Activated CD4-positive, alpha-beta T cell treated with anti-CD3 and anti-CD28 coated beads, Interleukin-10, Interleukin-2, amounts not matched to agents 100 ng/mL and 50 ng/mL, durations not matched to agents 16 hours and 8 hours (primary cell): ENCODE measurements around the gene CNN2.

Source experiments
- DNase-seq: peaks from one replicate; pipeline ENCODE4 v3.0.0-alpha.2; 2020

CNN2 gene

DNA sequence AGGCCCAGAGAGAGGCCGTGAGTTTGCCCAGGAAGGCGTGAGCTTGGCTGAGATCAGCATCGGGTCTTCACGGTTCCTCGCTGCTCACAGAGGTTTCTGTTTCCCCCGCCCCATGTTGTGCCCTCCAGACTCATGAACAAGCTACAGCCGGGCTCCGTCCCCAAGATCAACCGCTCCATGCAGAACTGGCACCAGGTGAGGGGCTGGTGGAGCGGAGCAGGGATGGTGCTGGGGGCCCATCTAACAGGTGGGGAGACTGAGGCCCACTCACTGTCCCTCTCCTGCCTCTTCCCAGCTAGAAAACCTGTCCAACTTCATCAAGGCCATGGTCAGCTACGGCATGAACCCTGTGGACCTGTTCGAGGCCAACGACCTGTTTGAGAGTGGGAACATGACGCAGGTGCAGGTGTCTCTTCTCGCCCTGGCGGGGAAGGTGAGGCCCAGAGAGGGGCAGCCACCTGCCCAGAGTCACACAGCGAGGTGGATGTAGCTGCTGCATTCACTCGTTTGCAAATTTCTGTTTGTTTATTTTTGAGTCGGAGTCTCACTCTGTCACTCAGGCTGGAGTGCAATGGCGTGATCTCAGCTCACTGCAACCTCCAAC lies 6.0 kb downstream of the CNN2 start:
- no peak for DNase-seq

GRCh38 chr19:1035998-1036621 lies 9.7 kb downstream of the CNN2 start:
- no peak for DNase-seq

GRCh38 chr19:1037621-1038064 lies 11.2 kb downstream of the CNN2 start:
- DNase-seq, result no peak

DNA sequence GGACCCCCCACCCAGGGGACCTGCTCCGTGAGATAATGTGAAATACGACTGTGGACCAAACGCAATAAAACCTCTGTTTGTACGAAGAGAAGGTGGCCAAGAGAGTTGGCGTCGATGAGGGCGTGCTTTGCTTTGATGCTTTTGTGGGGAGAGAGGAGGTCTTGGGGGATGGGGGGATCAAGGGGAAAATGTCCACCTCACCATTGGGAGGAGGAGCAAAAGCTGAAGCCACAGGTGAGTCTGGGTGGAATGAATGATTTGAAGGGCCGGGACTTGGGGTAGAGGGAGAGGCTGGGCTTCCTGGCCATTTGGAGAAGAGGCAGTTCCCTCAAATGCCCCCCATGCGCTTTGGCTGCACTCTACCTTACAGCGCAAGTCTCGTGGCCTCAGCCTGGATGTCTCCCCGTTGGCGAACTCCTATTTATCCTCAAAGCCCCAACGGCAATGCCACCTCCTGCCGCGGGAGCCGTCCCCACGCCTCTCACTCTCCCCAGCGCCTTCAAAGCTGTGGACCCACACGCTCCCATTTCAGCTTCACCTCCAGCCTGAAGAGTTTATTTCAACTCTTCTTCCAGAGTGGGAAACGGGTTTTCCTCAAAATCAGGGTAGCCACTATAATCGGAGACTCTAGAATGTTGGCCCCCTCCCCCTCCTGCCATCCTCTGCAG lies 12.7 kb downstream of the CNN2 start:
- no peak for DNase-seq

- DNase-seq, result peak; percentile 99
These were observed 13.5 kb downstream of the CNN2 start, which contains the start of gene ABCA7 for GRCh38 chr19:1039646-1040475. Gene ABCA7 (plus strand): TSS chr19:1040107. CDS start chr19:1041362, 1,255 bp downstream.

- peak; percentile 94 for DNase-seq
These were observed 14.3 kb downstream of the CNN2 start for GRCh38 chr19:1040476-1041271.

DNA sequence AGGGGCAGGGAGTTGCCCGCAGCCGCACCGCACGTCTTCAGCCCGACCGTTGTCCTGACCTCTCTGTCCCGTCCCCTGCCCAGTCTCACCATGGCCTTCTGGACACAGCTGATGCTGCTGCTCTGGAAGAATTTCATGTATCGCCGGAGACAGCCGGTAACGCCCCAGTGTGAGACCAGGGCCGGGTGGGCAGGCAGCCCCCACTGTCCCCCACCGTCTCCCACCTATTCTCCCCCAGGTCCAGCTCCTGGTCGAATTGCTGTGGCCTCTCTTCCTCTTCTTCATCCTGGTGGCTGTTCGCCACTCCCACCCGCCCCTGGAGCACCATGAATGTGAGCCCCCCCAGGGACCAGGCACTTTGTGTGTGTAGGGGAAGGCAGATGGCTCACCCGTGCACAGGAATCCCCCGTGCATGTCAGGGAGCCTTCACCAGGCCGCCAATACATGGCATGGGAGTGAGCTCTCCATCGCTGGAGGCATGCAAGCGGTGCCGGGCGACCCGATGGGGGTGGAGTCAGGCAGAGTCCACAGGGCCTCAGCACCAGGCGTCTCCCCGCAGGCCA lies 14.9 kb downstream of the CNN2 start:
- no peak for DNase-seq

DNA sequence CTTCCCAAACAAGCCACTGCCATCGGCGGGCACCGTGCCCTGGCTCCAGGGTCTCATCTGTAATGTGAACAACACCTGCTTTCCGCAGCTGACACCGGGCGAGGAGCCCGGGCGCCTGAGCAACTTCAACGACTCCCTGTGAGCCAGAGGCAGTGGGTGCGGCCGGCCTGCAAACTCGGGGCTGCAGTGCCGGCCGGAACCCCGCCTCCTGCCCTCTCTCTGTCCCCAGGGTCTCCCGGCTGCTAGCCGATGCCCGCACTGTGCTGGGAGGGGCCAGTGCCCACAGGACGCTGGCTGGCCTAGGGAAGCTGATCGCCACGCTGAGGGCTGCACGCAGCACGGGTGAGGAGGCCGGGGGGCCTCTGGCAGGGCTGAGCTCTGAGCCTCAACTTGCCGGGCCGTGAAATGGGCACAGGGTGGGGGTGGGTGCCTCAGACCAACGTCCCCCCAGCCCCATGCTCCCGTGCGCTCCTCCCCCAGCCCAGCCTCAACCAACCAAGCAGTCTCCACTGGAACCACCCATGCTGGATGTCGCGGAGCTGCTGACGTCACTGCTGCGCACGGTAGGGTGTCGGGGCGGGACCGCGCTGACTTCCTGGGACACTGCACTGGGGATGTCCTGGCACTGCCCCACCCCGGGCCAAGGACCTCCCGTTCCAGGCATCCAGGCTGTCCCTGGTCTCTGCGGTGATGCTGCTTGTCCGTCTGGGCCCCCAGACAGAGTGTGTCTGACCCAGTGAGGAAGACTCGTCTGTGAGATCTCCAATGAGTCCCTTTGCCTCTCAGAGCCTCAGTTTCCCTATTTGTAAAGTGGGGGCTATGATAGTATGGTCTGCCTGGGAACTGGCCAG lies 15.7 kb downstream of the CNN2 start:
- DNase-seq, result no peak

GRCh38 chr19:1042689-1043511 lies 16.5 kb downstream of the CNN2 start:
- DNase-seq, result no peak

DNA sequence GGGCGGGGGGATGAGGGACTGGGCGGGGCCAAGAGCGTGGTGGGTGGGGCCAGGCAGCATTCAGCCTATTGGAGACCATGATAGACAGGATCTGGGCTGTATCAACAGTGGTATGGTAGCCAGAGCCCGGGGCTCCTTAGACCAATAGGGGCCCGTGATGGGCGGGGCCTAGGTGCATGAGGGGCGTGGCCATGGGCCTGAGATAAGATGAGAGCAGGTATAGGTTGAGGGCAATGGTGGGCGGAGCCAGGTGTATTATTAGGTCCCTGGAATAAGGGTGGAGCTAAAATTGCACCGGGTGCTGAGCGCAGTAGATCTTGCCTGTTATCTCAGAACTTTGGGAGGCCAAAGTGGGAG lies 18.8 kb downstream of the CNN2 start:
- DNase-seq, result peak; percentile 76

GRCh38 chr19:1046117-1046626 lies 19.8 kb downstream of the CNN2 start:
- no peak for DNase-seq

DNA sequence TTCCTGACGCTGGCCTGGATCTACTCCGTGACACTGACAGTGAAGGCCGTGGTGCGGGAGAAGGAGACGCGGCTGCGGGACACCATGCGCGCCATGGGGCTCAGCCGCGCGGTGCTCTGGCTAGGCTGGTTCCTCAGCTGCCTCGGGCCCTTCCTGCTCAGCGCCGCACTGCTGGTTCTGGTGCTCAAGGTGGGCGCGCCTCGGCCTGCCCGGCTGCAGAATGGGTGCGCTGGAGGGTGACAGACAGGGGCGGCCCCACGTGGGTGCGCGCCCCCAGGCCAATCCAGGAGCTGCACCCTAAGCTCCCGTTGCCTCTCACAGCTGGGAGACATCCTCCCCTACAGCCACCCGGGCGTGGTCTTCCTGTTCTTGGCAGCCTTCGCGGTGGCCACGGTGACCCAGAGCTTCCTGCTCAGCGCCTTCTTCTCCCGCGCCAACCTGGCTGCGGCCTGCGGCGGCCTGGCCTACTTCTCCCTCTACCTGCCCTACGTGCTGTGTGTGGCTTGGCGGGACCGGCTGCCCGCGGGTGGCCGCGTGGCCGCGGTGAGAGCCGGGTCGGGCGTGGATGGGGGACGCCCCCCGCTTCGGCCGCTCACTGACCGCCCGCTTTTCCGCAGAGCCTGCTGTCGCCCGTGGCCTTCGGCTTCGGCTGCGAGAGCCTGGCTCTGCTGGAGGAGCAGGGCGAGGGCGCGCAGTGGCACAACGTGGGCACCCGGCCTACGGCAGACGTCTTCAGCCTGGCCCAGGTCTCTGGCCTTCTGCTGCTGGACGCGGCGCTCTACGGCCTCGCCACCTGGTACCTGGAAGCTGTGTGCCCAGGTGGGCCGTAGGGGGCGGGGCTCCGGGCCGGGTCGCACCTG lies 20.7 kb downstream of the CNN2 start:
- DNase-seq, result no peak

GRCh38 chr19:1047696-1048147 lies 21.3 kb downstream of the CNN2 start:
- DNase-seq, result no peak

GRCh38 chr19:1049106-1049505 lies 22.7 kb downstream of the CNN2 start:
- no peak for DNase-seq

GRCh38 chr19:1049800-1050199 lies 23.4 kb downstream of the CNN2 start:
- DNase-seq, result no peak

- no peak for DNase-seq
These were observed 24.8 kb downstream of the CNN2 start for GRCh38 chr19:1050989-1051788.

DNA sequence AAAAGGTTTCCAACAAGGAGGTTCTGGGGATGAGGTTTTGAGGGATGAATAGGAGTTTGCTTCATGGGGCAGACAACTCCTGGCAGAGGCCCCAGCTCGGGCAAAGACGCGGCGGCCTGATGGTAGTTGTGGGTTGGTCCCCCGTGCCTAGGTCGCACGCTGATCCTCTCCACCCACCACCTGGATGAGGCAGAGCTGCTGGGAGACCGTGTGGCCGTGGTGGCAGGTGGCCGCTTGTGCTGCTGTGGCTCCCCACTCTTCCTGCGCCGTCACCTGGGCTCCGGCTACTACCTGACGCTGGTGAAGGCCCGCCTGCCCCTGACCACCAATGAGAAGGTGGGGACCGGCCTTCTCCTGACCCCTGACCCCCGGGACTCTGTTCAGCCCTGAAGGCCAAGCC lies 25.4 kb downstream of the CNN2 start:
- no peak for DNase-seq

DNA sequence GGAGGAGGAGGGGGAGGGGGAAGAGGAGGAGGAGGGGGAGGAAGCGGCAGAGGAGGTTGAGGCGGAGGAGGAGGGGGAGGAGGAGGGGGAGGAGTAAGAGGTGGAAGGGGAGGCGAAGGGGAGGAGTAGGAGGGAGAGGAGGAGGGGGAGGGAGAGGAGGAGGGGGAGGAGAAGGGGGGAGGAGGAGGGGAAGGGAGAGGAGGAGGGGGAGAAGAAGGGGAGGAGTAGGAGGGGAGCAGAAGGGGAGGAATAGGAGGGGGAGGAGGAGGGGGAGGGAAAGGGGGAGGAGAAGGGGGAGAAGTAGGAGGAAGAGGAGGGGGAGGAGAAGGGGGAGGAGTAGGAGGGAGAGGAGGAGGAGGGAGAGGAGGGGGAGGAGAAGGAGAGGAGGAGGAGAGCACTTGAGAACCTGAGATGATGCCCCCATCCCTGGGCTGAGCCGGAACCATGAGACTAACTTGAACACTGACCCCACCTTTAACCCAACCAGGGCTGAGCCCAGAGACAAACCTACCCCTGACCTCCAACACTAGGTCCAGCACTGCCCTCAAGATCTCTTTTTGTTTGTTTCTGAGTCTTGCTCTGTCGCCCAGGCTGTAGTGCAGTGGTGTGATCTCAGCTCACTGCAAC lies 26.1 kb downstream of the CNN2 start:
- DNase-seq, result no peak
